CD14-positive monocyte (primary cell): ENCODE measurements around the gene GEMIN7. TPM values are rescaled to one million over a fixed set of nuclear protein-coding genes. Genes with fewer than 3 reads are reported as not detected.

Experiments used
- DNase-seq, 3 donors: peaks; one replicate each; pipeline ENCODE4 v3.0.0-alpha.2; 2011 to 2022
- H2AFZ ChIP-seq: 2 replicates; pipeline ENCODE4 v1.6.0; 2012; ENCODE audit warnings: mild to moderate bottlenecking, low read depth, low read length, inconsistent platforms; ENCODE audit not compliant: insufficient read depth, poor library complexity, severe bottlenecking
- H3K27ac ChIP-seq, 2 donors: 1 replicate in 1 of 2; 2 replicates in 1 of 2; pipeline ENCODE4 v1.5.1; 2012 to 2013; ENCODE audit warnings: low read length in 2 of 2, control low read depth in 1 of 2, inconsistent platforms in 1 of 2, low read depth in 1 of 2, mild to moderate bottlenecking in 1 of 2
- H3K27me3 ChIP-seq, 2 donors: one replicate each; pipeline versions ENCODE4 v1.6.0 to v1.6.1; 2011 to 2013; ENCODE audit warnings: low read length in 2 of 2; ENCODE audit not compliant: control insufficient read depth in 2 of 2, insufficient read depth in 2 of 2
- H3K36me3 ChIP-seq, 2 donors: replicated peaks in 1 of 2; 1 replicate in 1 of 2; 2 replicates in 1 of 2; pipeline versions ENCODE4 v1.5.1 to v1.6.1; 2012 to 2013; ENCODE audit warnings: low read length in 2 of 2, control low read depth in 1 of 2, inconsistent platforms in 1 of 2, mild to moderate bottlenecking in 1 of 2; ENCODE audit not compliant: insufficient read depth in 2 of 2, control insufficient read depth in 1 of 2
- H3K4me1 ChIP-seq, 2 donors: 1 replicate in 1 of 2; 2 replicates in 1 of 2; pipeline versions ENCODE4 v1.5.1 to v1.6.1; 2012 to 2013; ENCODE audit warnings: low read length in 2 of 2, control low read depth in 1 of 2, inconsistent platforms in 1 of 2, mild to moderate bottlenecking in 1 of 2, moderate library complexity in 1 of 2; ENCODE audit not compliant: insufficient read depth in 2 of 2, control insufficient read depth in 1 of 2
- H3K4me2 ChIP-seq: replicated peaks from 2 replicates; pipeline ENCODE3; 2012; ENCODE audit warnings: low read length, moderate library complexity, mild to moderate bottlenecking; ENCODE audit not compliant: poor library complexity, severe bottlenecking; ENCODE audit errors: extremely low read depth
- H3K4me3 ChIP-seq, 3 experiments: fragments of 200-600 bp in 1 of 3; sonication (generic) in 1 of 3; replicated peaks in 1 of 3; 1 replicate in 2 of 3; 2 replicates in 1 of 3; pipeline ENCODE4 v1.5.1; 2011 to 2013; ENCODE audit warnings: low read length in 3 of 3, mild to moderate bottlenecking in 3 of 3, control low read depth in 2 of 3, low read depth in 2 of 3, inconsistent platforms in 1 of 3, moderate library complexity in 1 of 3
- H3K79me2 ChIP-seq: 2 replicates; pipeline ENCODE4 v1.6.0; 2012; ENCODE audit warnings: mild to moderate bottlenecking, control low read depth, inconsistent platforms, low read length, moderate library complexity; ENCODE audit not compliant: insufficient read depth
- H3K9ac ChIP-seq: 2 replicates; pipeline ENCODE4 v1.6.0; 2017; ENCODE audit warnings: low read length, mild to moderate bottlenecking; ENCODE audit not compliant: insufficient read depth, poor library complexity, severe bottlenecking
- H3K9me3 ChIP-seq, 2 donors: replicated peaks in 1 of 2; 1 replicate in 1 of 2; 2 replicates in 1 of 2; pipeline versions ENCODE4 v1.5.1 to v1.6.1; 2012 to 2013; ENCODE audit warnings: low read length in 2 of 2, control low read depth in 1 of 2; ENCODE audit not compliant: control insufficient read depth in 1 of 2, insufficient read depth in 1 of 2
- H4K20me1 ChIP-seq: 2 replicates; pipeline ENCODE4 v1.6.0; 2012; ENCODE audit warnings: mild to moderate bottlenecking, low read length, control low read depth, moderate library complexity; ENCODE audit not compliant: insufficient read depth
- H3K27ac Mint-ChIP-seq, 7 donors: one replicate each; pipeline ENCODE4 v1.8.0; 2020; ENCODE audit warnings: mild to moderate bottlenecking in 7 of 7, mixed read lengths in 7 of 7, moderate library complexity in 6 of 7, inconsistent platforms in 2 of 7
- H3K27me3 Mint-ChIP-seq, 3 donors: one replicate each; pipeline ENCODE4 v1.8.0; 2021 to 2022; ENCODE audit warnings: low read depth in 3 of 3, mild to moderate bottlenecking in 3 of 3, mixed read lengths in 3 of 3, moderate library complexity in 3 of 3, inconsistent platforms in 1 of 3
- H3K36me3 Mint-ChIP-seq, 2 donors: one replicate each; pipeline ENCODE4 v1.8.0; 2020; ENCODE audit warnings: mixed read lengths in 2 of 2, inconsistent platforms in 1 of 2, mild to moderate bottlenecking in 1 of 2
- H3K4me1 Mint-ChIP-seq: one replicate; pipeline ENCODE4 v1.8.0; 2020; ENCODE audit warnings: mild to moderate bottlenecking, mixed read lengths
- H3K4me3 Mint-ChIP-seq, 2 donors: one replicate each; pipeline ENCODE4 v1.8.0; 2020; ENCODE audit warnings: mild to moderate bottlenecking in 2 of 2, mixed read lengths in 2 of 2, moderate library complexity in 1 of 2
- H3K9me3 Mint-ChIP-seq, 7 donors: one replicate each; pipeline ENCODE4 v1.8.0; 2020 to 2022; ENCODE audit warnings: mixed read lengths in 7 of 7, mild to moderate bottlenecking in 6 of 7, moderate library complexity in 6 of 7, inconsistent platforms in 2 of 7
- WGBS: methylation state at CpG from one replicate; pipeline ENCODE4 v1.1.5; 2013; ENCODE audit warnings: missing lambda C conversion rate; ENCODE audit not compliant: insufficient coverage; 5-methylcytosine and 5-hydroxymethylcytosine counted together
- intact Hi-C, 2 donors: fragments of 100-400 bp; cut with micrococcal nuclease; formaldehyde crosslinking; loops; one replicate each; pipeline versions ENCODE4 v1.15.0 to v1.15.1; 2023
- polyA plus RNA-seq, 3 donors: library from polyadenylated mRNA; depleted of rRNA in 1 of 3; unstranded in 2 of 3; stranded (reverse) in 1 of 3; fragments of 300-500 nt in 2 of 3; fragments of >200 nt in 1 of 3; fragmentation: Illumina TruSeq in 2 of 3; gene quantifications; 1 replicate in 2 of 3; 2 replicates in 1 of 3; pipeline ENCODE4 v1.2.3, GENCODE V29; 2012 to 2021
- TF ChIP-seq, protein P1 (sequence below): fragments of 200-600 bp; IDR thresholded peaks from one replicate; pipeline ENCODE4 v1.8.0; 2022; ENCODE audit warnings: antibody characterized with exemption, mild to moderate bottlenecking

GEMIN7 gene
- polyA plus RNA-seq, 3 donors = 67.6 to 83.4 (median 78.4) TPM

DNA sequence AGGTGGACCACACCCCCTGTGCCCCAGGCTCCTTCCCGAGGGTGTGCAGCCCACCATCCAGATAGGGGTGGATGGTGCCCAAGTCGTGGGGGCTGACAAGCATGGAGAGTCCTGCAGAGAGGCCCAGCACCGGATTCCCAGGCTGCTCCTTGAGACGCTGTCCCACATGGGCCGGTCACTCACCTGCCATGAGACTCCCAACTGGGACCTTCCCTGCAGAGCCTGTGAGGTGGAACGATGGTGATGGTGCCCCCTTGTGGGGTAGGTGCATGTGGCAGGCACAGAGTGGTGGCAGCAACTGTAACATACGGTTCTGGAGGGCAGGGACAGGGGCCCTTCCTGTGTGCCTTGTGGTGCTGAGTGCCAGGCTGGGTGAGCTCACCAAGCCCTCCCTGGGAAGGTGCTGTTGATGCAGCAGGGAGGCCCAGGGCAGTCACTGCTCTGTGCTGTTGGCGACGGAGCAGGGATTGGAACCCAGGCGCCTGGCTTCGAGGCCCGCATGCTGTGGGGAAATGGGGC, 47.0 kb downstream of the GEMIN7 start:
- H3K4me1 ChIP-seq = no peaks in the 10 kb centered on the region
- DNase-seq = peak; percentile 28 to 53 (median 43)
- peak overlapping the region; percentile 1 for H3K9ac ChIP-seq
- no peak overlapping the region for H3K27ac ChIP-seq
- TF ChIP-seq, protein P1, sequence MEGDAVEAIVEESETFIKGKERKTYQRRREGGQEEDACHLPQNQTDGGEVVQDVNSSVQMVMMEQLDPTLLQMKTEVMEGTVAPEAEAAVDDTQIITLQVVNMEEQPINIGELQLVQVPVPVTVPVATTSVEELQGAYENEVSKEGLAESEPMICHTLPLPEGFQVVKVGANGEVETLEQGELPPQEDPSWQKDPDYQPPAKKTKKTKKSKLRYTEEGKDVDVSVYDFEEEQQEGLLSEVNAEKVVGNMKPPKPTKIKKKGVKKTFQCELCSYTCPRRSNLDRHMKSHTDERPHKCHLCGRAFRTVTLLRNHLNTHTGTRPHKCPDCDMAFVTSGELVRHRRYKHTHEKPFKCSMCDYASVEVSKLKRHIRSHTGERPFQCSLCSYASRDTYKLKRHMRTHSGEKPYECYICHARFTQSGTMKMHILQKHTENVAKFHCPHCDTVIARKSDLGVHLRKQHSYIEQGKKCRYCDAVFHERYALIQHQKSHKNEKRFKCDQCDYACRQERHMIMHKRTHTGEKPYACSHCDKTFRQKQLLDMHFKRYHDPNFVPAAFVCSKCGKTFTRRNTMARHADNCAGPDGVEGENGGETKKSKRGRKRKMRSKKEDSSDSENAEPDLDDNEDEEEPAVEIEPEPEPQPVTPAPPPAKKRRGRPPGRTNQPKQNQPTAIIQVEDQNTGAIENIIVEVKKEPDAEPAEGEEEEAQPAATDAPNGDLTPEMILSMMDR = peak; percentile 84
- H3K9me3 Mint-ChIP-seq = no peaks in the 10 kb centered on the region
- intact Hi-C loops = no loop called here
- H3K27me3 Mint-ChIP-seq = peaks cover 0 to 3% (median 0%) of the 10 kb centered on the region in 3 donors
- no peaks in the 10 kb centered on the region for H3K36me3 Mint-ChIP-seq
- no peaks in the 10 kb centered on the region for H3K27me3 ChIP-seq
- H3K27ac Mint-ChIP-seq = no peak overlapping the region
- no peaks in the 10 kb centered on the region for H3K36me3 ChIP-seq
- peaks cover 60% of the 10 kb centered on the region for H4K20me1 ChIP-seq
- H3K4me1 Mint-ChIP-seq = peaks cover 10% of the 10 kb centered on the region
- H3K79me2 ChIP-seq = peaks cover 45% of the 10 kb centered on the region
- WGBS = 60% methylated on average over 11 of the region's 12 CpGs
- no peak overlapping the region for H3K4me3 ChIP-seq
- no peak overlapping the region for H2AFZ ChIP-seq
- H3K4me3 Mint-ChIP-seq = no peak overlapping the region
- H3K9me3 ChIP-seq = no peaks in the 10 kb centered on the region
- no peak overlapping the region for H3K4me2 ChIP-seq

DNA sequence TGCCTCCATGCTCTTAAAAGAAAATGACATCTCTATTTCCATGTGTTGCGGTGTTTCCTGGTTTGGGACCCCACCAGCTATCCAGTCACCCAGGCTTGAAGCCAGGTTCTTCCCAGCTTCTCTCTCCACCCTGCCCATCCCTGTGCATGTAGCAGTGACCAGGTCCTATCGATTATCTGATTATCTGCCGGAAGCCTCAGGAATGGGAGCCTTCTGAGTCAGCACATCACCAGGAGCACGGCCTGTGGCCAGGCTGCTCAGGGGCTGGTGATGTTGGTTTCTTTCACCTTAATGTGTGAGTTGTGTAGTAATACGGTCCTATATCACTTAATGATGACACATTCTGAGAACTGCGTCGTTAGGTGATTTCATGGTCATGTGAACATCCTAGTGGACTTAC, 47.6 kb downstream of the GEMIN7 start:
- Mint-ChIP-seq H3K4me1 (peaks cover 7% of the 10 kb centered on the region), H3K27me3 (no peaks in the 10 kb centered on the region), H3K4me3 (no peak overlapping the region), H3K27ac (no peak overlapping the region), H3K9me3 (no peaks in the 10 kb centered on the region), H3K36me3 (no peaks in the 10 kb centered on the region)
- Histone ChIP-seq H3K4me2 (no peak overlapping the region), H4K20me1 (peaks cover 60% of the 10 kb centered on the region), H3K9ac (no peak overlapping the region), H3K79me2 (peaks cover 39% of the 10 kb centered on the region), H3K9me3 (no peaks in the 10 kb centered on the region), H3K4me1 (no peaks in the 10 kb centered on the region), H3K36me3 (no peaks in the 10 kb centered on the region), H3K4me3 (no peak overlapping the region), H2AFZ (no peak overlapping the region), H3K27me3 (no peaks in the 10 kb centered on the region), H3K27ac (no peak overlapping the region)
- TF ChIP-seq, protein P1 = no peak
- DNase-seq = no peak
- WGBS = 89% methylated on average over 6 of the region's 7 CpGs
- intact Hi-C loops = no loop called here
